Bronchial epithelial cell (primary cell): ENCODE data around the gene FAM117A. TPM values are rescaled to one million over a fixed set of nuclear protein-coding genes. Genes with fewer than 3 reads are reported as not detected.

Source experiments
- DNase-seq: peaks from one replicate; pipeline ENCODE4 v3.0.0-alpha.2; 2010; ENCODE audit warnings: low read depth
- FAIRE-seq: peaks from 2 replicates; lab custom pipeline; 2011; peaks lifted over from hg19 to GRCh38; lab: Jason Lieb, UNC
- H3K27me3 ChIP-seq: 2 replicates; pipeline ENCODE4 v1.5.1; 2011; ENCODE audit warnings: low read length; ENCODE audit not compliant: control insufficient read depth, insufficient read depth
- H3K36me3 ChIP-seq: 2 replicates; pipeline ENCODE4 v1.5.1; 2011; ENCODE audit warnings: low read length; ENCODE audit not compliant: control insufficient read depth, insufficient read depth
- H3K4me3 ChIP-seq: 2 replicates; pipeline ENCODE4 v1.5.1; 2011; ENCODE audit warnings: mild to moderate bottlenecking, low read depth, low read length, control low read depth
- CTCF ChIP-seq: IDR thresholded peaks from 2 replicates; pipeline ENCODE4 v1.5.1; 2011; ENCODE audit warnings: mild to moderate bottlenecking, moderate library complexity, low read length, control low read depth, inconsistent platforms; ENCODE audit not compliant: insufficient read depth, severe bottlenecking
- total RNA-seq: library from RNA; depleted of rRNA; stranded (reverse); fragments of >200 nt; gene quantifications from 2 replicates; pipeline ENCODE4 v1.2.1, GENCODE V29; 2014

FAM117A gene
- total RNA-seq, 1 donor from 2014 or later: 0.53 TPM

GRCh38 chr17:49723423-49723822 lies 40.5 kb downstream of the FAM117A start:
- no peaks in the 10 kb centered on the region for H3K27me3 ChIP-seq
- peaks cover 2% of the 10 kb centered on the region for H3K36me3 ChIP-seq
- TF ChIP-seq CTCF: no peak
- FAIRE-seq (no peak), DNase-seq (no peak)
- no peak overlapping the region for H3K4me3 ChIP-seq

- no peak for TF ChIP-seq CTCF
- no peak for FAIRE-seq
- no peaks in the 10 kb centered on the region for H3K27me3 ChIP-seq
These were observed 41.9 kb downstream of the FAM117A start for GRCh38 chr17:49722066-49722465.

GRCh38 chr17:49717371-49717861 lies 46.5 kb downstream of the FAM117A start:
- no peaks in the 10 kb centered on the region for H3K27me3 ChIP-seq
- no peak overlapping the region for H3K4me3 ChIP-seq
- no peak for TF ChIP-seq CTCF
- DNase-seq (no peak), FAIRE-seq (no peak)
- peaks cover 2% of the 10 kb centered on the region for H3K36me3 ChIP-seq

More at GRCh38 chr17:49722066-49722465, 41.9 kb downstream of the FAM117A start:
- no peak for DNase-seq
- Histone ChIP-seq H3K36me3 (peaks cover 2% of the 10 kb centered on the region), H3K4me3 (no peak overlapping the region)

GRCh38 chr17:49716668-49717364 lies 47.1 kb downstream of the FAM117A start:
- DNase-seq (no peak), FAIRE-seq (no peak)
- H3K4me3 ChIP-seq: no peak overlapping the region
- peaks cover 2% of the 10 kb centered on the region for H3K36me3 ChIP-seq
- TF ChIP-seq CTCF: no peak
- H3K27me3 ChIP-seq: no peaks in the 10 kb centered on the region

GRCh38 chr17:49715717-49716279 lies 48.1 kb downstream of the FAM117A start:
- FAIRE-seq (no peak), DNase-seq (no peak)
- Histone ChIP-seq H3K4me3 (no peak overlapping the region), H3K36me3 (peaks cover 2% of the 10 kb centered on the region), H3K27me3 (no peaks in the 10 kb centered on the region)
- TF ChIP-seq CTCF: no peak
